GM19025 (cell line): ENCODE results near the gene DSN1.

Experiments used
- ATAC-seq: cut with Tn5 transposase; IDR thresholded peaks from one replicate; pipeline ENCODE4 v1.9.1; 2021; ENCODE audit warnings: mild to moderate bottlenecking, low read depth, moderate library complexity; ENCODE audit not compliant: unreplicated experiment

The DSN1 gene

GRCh38 chr20:36703530-36703929, 70.0 kb downstream of the DSN1 start:
- ATAC-seq, result no peak
